NT2/D1 (cell line): Measurements from ENCODE around the gene DDX43.

Experiments
- SUZ12 ChIP-seq: IDR thresholded peaks from 2 replicates; pipeline ENCODE4 v1.6.1; 2011; ENCODE audit not compliant: insufficient read length, insufficient read depth; ENCODE audit errors: extremely low read depth
- YY1 ChIP-seq: IDR thresholded peaks from 2 replicates; pipeline ENCODE4 v1.6.1; 2011; ENCODE audit not compliant: insufficient read length, insufficient read depth
- ZNF274 ChIP-seq: IDR thresholded peaks from 2 replicates; pipeline ENCODE4 v1.6.1; 2011; ENCODE audit warnings: mild to moderate bottlenecking, low read depth, low read length

GRCh38 chr6:73369563-73369962 lies 25.1 kb upstream of the DDX43 start, which contains the start of gene OOEP:
- TF ChIP-seq ZNF274 (no peak), SUZ12 (no peak), YY1 (no peak)
